HFFc6 (cell line): ENCODE measurements around the gene SLC52A3. TPM values are rescaled to one million over a fixed set of nuclear protein-coding genes. Genes with fewer than 3 reads are reported as not detected.
"Not testable (repeated sequence)": the region's sequence is repeated elsewhere in the genome, so short reads cannot be mapped to it uniquely, and the experiment has no call there.

Experiments
- DNase-seq: peaks from one replicate; pipeline ENCODE4 v3.0.0-alpha.2; 2018
- H3K27ac Mint-ChIP-seq: 2 replicates; pipeline ENCODE4 v1.8.0; 2020; ENCODE audit warnings: mild to moderate bottlenecking, mixed read lengths
- H3K27me3 Mint-ChIP-seq: 2 replicates; pipeline ENCODE4 v1.8.0; 2021; ENCODE audit warnings: mild to moderate bottlenecking, moderate library complexity, mixed read lengths; ENCODE audit not compliant: insufficient read depth
- H3K36me3 Mint-ChIP-seq: 2 replicates; pipeline ENCODE4 v1.8.0; 2021; ENCODE audit warnings: low read depth, mixed read lengths
- H3K4me1 Mint-ChIP-seq: 2 replicates; pipeline ENCODE4 v1.8.0; 2020; ENCODE audit warnings: low read depth, mixed read lengths
- H3K4me3 Mint-ChIP-seq: 2 replicates; pipeline ENCODE4 v1.8.0; 2020; ENCODE audit warnings: mild to moderate bottlenecking, moderate library complexity, mixed read lengths
- H3K9me3 Mint-ChIP-seq: 2 replicates; pipeline ENCODE4 v1.8.0; 2020; ENCODE audit warnings: mild to moderate bottlenecking, mixed read lengths
- CTCF ChIP-seq: fragments of 200-600 bp; sonication (generic); IDR thresholded peaks from 2 replicates; pipeline ENCODE4 v1.5.0; 2021; ENCODE audit warnings: antibody characterized with exemption, mild to moderate bottlenecking
- total RNA-seq, 6 experiments: library from RNA; stranded (reverse); fragmentation: NEBNext Ultra II Directional; extraction: Animal tissue kit (Norgen Biotek cat#: 25700); gene quantifications; 2 replicates in 1 of 6; 3 replicates in 5 of 6; pipeline ENCODE4 v1.2.3, GENCODE V29; 2021

SLC52A3 gene
- total RNA-seq, 6 experiments from 2014 or later: 0.05 to 0.07 TPM; not detected in 4

- TF ChIP-seq CTCF: no peak
- Mint-ChIP-seq H3K9me3 (no peaks in the 10 kb centered on the region; the same call in 1 of the 2 replicates), H3K27me3 (peaks cover 56% of the 10 kb centered on the region), H3K4me3 (no peak overlapping the region), H3K36me3 (no peaks in the 10 kb centered on the region), H3K4me1 (no peaks in the 10 kb centered on the region), H3K27ac (no peak overlapping the region)
- no peak for DNase-seq
Measured at GRCh38 chr20:726160-726559, 42.1 kb downstream of the SLC52A3 start.

GRCh38 chr20:725491-725890, 42.8 kb downstream of the SLC52A3 start:
- Mint-ChIP-seq H3K4me3 (no peak overlapping the region), H3K27me3 (peaks cover 55% of the 10 kb centered on the region), H3K4me1 (no peaks in the 10 kb centered on the region), H3K36me3 (no peaks in the 10 kb centered on the region), H3K9me3 (no peaks in the 10 kb centered on the region; the same call in 1 of the 2 replicates), H3K27ac (no peak overlapping the region)
- DNase-seq: no peak
- TF ChIP-seq CTCF: no peak

- not testable (repeated sequence) for H3K4me1 Mint-ChIP-seq, H3K36me3 Mint-ChIP-seq, DNase-seq, H3K4me3 Mint-ChIP-seq, H3K27ac Mint-ChIP-seq, H3K9me3 Mint-ChIP-seq
- peaks cover 52% of the 10 kb centered on the region for H3K27me3 Mint-ChIP-seq
Measured at GRCh38 chr20:724797-725196, 43.5 kb downstream of the SLC52A3 start.

GRCh38 chr20:723756-724155, 44.5 kb downstream of the SLC52A3 start:
- no peak overlapping the region for H3K4me3 Mint-ChIP-seq
- no peak overlapping the region for H3K27ac Mint-ChIP-seq
- peaks cover 50% of the 10 kb centered on the region for H3K27me3 Mint-ChIP-seq
- no peaks in the 10 kb centered on the region for H3K36me3 Mint-ChIP-seq
- H3K9me3 Mint-ChIP-seq: no peaks in the 10 kb centered on the region; the same call in 1 of the 2 replicates
- TF ChIP-seq CTCF: no peak
- no peak for DNase-seq
- no peaks in the 10 kb centered on the region for H3K4me1 Mint-ChIP-seq

GRCh38 chr20:722822-723644, 45.3 kb downstream of the SLC52A3 start:
- H3K36me3 Mint-ChIP-seq: no peaks in the 10 kb centered on the region
- peaks cover 50% of the 10 kb centered on the region for H3K27me3 Mint-ChIP-seq
- TF ChIP-seq CTCF: no peak
- H3K9me3 Mint-ChIP-seq: no peaks in the 10 kb centered on the region; the same call in 1 of the 2 replicates
- H3K27ac Mint-ChIP-seq: no peak overlapping the region
- H3K4me3 Mint-ChIP-seq: no peak overlapping the region
- no peaks in the 10 kb centered on the region for H3K4me1 Mint-ChIP-seq
- no peak for DNase-seq

- no peaks in the 10 kb centered on the region for H3K36me3 Mint-ChIP-seq
- no peak for DNase-seq
- no peaks in the 10 kb centered on the region for H3K4me1 Mint-ChIP-seq
- no peak for TF ChIP-seq CTCF
- H3K9me3 Mint-ChIP-seq: no peaks in the 10 kb centered on the region; the same call in 1 of the 2 replicates
- peaks cover 50% of the 10 kb centered on the region for H3K27me3 Mint-ChIP-seq
- no peak overlapping the region for H3K27ac Mint-ChIP-seq
- no peak overlapping the region for H3K4me3 Mint-ChIP-seq
Measured at GRCh38 chr20:721876-722275, 46.4 kb downstream of the SLC52A3 start.
